Ramos (cell line): Measurements from ENCODE around the gene FRMD8.

Source experiments
- in situ Hi-C: fragments of 300-500 bp; cut with MboI; formaldehyde crosslinking; loops from one replicate; pipeline ENCODE4 v1.14.3; 2022; ENCODE audit warnings: low sequenced_read_pairs; ENCODE audit not compliant: unreplicated experiment

The FRMD8 gene

GRCh38 chr11:65373839-65374580 is 12.4 kb upstream of the FRMD8 start:
- in situ Hi-C loops, result loop anchor here (5.0 kb wide), 1 partner anchor 138 kb away; no protein-coding TSS in a partner anchor

- in situ Hi-C loops, result no loop called here
Observed at GRCh38 chr11:65375012-65375411, 11.4 kb upstream of the FRMD8 start.

DNA sequence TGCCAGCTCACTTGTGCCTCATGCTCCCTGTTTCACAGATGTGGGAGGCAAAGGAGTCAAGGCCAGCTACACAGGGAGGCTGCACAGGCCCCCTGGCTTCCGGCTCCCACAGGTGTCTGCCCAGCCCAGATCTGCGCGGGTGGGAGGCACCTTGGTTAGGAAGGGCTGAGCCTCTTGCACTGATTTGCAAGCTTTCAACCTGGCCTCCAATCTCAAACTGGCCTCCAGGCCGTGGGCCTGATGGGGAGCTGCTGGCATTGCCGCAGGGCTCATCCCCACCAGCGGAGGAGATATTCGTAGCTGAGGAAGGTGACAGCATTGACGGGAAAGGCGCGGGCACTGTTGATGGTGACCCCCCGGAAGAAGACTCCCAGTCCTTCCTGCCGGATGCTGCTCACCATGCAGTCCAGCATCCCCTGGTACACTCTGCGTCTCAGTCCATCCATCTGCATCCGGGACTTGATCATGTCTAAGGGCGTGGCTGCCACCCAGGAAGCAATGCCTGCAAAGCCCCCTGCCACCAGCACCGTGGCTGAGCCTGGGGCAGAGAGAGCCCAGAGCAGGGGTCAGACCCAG is 10.2 kb upstream of the FRMD8 start:
- in situ Hi-C loops, result no loop called here

GRCh38 chr11:65377036-65377435 is 9.4 kb upstream of the FRMD8 start:
- in situ Hi-C loops, result no loop called here

DNA sequence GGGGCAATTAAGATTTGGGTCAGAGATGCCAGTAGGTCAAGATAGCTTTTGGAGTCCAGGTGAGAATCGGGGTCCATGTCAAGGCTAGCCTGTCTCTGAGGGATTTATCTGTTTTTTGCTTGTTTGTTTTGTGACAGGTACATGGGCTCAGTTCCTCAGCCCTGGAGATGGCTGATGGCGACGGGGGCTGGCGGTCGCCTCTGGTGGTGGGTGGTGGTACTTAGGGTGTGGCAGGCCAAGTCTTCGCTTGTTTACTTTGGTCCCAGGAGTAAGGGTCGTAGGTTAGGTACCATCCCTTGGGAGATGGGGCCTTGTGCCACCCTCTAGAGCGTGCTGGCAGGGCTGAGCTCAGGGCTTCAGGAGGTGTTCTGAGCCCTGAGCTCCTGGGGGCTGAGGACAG is 8.7 kb upstream of the FRMD8 start:
- in situ Hi-C loops, result no loop called here

DNA sequence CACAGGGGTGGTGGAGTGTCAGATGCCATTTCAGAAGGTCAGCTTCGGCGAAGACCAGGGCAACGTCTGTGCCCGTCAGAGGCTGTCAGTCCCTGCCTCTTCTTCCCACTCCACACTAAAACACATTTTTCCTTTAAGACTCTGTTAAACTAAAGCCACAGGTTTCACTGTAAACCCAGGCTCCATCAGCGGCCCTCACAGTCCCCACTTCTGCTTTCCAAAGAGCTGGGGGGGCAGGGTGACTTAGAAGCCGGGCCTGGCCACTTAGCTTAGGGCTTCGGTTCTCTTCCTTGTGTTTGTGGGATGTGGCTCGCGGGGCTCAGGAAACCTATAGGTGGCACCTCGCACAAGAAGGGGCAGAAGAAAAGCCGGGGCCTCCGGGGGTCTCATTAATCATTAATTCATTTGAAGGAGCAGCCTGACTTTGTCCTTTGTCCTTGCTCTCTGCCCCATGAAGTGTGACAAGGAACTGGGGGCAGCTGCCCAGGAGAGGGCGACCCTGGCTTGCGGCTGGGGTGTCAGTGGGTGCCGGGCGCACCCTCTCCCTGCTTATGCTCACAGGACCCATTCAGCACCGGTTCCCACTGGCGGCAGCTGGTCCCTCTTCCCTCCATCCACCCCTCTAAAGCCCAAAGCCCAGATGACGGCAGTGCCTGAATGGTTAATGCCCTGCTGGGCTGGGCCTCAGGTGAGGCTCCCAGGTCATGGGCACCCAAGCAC is 8.1 kb upstream of the FRMD8 start:
- in situ Hi-C loops, result no loop called here

DNA sequence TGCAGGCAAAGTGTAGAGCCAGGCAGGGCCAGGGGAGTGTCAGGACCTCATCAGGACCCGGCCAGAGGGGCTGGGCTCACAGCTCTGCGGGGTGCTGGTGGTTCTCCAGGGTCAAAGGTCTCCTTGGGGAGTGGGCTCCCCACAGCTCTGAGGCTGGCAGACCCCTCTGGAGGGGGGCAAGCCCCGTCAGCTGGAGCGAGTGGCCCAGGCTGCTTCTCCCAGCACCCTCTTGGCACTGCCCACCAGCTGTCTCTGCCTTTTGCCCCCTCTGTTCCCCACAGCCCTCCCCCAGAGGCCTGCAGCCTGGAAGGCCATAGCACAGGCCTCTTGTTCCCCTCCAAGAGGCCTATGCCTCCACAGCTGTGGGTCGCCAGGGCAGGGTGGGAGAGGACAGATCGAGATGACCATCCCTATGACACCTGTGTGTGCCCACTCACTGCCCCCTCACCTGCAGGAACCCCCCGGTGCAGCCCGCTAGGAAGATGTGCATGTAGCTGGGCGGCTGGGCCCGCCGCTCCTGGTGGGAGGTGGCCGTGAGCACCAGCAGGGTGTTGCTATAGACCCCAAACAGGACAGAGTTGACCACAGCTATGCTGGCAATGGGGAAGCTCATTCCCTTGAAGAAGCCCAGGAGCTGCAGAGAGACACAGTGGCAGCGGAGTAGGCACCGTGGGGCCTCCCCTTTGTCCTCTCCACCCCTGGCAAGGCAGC is 7.4 kb upstream of the FRMD8 start:
- in situ Hi-C loops, result no loop called here

GRCh38 chr11:65379698-65380459 is 6.6 kb upstream of the FRMD8 start:
- in situ Hi-C loops, result no loop called here

DNA sequence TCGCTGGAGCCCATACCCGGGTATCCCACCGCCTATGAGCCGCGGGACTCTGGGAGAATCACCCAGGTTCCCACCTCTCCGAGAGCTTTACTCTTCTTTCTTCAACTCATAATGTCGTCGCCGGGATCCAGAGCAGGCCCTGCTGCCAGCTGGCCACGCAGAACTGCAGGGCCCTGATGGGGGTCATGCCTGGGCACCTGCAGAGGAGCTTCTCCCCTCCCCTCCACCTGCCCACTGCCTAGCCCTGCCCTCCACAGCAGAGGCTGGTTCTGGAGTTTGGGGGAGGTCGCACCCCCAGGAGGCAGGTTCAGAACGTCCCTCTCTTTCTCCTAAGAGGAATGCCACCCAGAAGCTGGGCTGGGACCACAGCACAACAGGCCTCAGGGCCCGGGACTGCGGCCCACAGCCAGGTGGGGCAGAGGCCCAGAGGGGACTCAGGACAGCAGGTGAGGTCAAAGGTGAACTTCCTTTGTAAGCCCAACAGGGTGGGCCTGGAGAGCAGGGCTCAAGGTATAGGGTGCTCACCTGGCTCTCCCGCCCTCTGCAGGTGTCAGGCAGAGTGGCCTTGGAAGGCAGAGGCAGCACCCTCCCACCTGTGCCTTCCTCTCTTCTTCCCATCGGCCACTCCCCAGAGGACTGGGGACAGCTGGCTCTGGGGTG is 5.8 kb upstream of the FRMD8 start:
- in situ Hi-C loops, result no loop called here

GRCh38 chr11:65381716-65382032 is 4.8 kb upstream of the FRMD8 start:
- in situ Hi-C loops, result no loop called here

GRCh38 chr11:65382033-65382803 is 4.2 kb upstream of the FRMD8 start, which contains the start of gene SLC25A45:
Gene SLC25A45 (minus strand): TSS chr11:65382646. CDS start chr11:65381951, 695 bp downstream.
- in situ Hi-C loops, result no loop called here

- in situ Hi-C loops, result no loop called here
Observed at GRCh38 chr11:65382804-65383368, 3.6 kb upstream of the FRMD8 start.

- in situ Hi-C loops, result no loop called here
Observed at GRCh38 chr11:65383778-65384177, 2.7 kb upstream of the FRMD8 start.

DNA sequence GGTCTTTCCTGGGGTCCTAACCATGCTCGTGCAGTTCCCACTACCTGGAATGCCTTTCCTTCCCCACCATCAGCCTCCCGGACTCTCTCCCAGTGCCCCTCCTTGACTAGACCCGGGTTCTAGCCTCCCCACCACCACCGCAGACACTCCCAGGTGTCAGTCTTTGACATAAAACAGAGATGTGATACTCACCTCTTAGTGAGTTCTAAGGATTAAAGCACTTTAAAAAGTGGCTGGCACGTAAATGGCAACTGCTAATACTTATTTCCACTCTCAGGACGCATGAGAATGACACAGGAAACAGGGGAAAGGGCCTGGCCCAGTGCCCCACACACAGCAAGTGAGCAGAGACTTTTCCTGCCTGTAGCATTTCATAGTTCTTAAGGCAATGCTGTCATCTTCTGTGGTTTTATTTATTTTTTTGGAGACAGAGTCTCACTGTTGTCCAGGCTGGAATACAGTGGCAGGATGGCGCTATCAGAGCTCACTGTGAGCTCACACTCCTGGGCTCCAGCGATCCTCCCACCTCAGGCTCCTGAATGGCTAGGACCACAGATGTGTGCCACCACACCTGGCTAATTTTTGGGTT is 2.0 kb upstream of the FRMD8 start:
- in situ Hi-C loops, result no loop called here

GRCh38 chr11:65388731-65389130 is 2.3 kb downstream of the FRMD8 start:
- in situ Hi-C loops, result no loop called here

DNA sequence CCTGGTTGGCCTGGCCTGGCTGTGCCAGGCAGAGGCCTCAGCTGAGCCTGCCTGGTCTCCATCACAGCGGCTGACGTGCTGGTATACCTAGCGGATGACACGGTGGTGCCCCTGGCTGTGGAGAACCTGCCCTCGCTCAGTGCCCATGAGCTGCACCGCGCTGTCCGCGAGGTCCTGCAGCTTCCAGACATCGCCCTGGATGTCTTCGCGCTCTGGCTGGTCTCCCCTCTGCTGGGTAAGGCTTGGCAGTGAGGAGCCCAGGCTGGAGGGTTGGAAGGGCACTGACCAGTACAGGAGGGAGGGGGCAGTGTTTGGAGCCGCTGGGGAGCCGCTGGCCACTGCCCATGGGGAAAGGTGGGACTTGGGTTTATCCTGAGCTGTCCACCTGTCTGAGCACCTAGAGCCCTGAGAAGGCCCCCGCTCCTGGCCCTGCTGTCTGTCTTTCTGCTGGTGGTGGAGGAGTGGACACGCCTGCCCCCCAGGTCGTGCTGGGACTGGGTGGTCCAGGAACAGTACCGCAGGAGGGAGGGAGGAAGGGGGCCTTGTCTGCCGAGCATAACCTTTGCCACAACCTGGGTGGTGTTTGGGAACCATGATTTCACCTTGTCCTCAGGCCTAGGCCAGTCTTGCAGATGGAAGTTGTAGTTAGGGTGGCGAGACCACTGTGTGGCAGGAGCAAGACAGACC is 3.0 kb downstream of the FRMD8 start:
- in situ Hi-C loops, result no loop called here

DNA sequence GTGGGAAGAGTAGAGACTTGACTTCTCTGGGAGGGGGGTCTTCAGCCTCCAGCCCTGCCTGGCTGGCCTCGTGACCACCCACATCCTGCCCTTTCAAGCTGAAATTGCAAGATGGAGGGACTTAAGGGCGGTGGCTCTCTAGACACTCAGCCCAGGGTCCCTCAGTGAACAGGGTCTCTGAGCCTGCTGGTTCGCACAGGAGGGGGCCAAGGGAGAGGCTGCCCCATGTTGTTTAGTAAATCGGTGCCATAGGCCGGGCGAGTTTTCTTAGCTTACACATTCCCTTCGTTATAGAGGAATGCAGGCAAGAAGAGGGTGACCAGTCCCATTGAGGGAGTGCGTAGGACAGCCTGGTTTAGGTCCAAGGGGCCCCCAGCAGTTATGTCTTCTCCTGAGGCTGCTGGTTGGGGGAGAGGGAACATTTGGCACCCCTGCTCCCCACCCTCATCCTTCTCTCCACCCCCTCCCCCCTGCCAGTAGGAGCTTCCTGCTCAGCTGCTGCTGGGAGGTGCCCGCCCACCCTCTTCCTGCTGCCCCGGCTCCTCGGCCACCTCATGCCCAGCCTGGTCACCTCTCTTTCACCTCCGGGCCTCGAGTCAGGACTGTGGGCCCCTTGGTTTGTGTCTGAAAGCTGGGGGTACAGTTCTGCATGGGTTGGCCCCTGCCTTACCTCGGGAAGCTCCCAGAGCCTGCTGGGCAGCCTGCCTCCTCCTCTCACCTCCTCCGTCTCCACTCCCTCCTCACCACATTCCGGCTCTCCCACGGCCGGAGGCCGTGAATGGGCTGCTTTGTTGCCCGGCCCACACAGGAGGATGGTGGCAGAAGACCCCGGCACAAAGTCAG is 3.9 kb downstream of the FRMD8 start:
- in situ Hi-C loops, result no loop called here
